IPS-18c (cell line): ENCODE results near the gene DNAH11.
"Not testable (repeated sequence)": the region's sequence is repeated elsewhere in the genome, so short reads cannot be mapped to it uniquely, and the experiment has no call there.

Source experiments
- H3K4me3 ChIP-seq: 2 replicates; pipeline ENCODE4 v1.7.0; 2013; ENCODE audit warnings: low read depth, mild to moderate bottlenecking, low read length, moderate library complexity; ENCODE audit not compliant: insufficient read depth
- H3K9me3 ChIP-seq: one replicate; pipeline ENCODE4 v1.6.1; 2013; ENCODE audit warnings: mild to moderate bottlenecking, low read length, moderate library complexity; ENCODE audit not compliant: control insufficient read depth, insufficient read depth

The DNAH11 gene

DNA sequence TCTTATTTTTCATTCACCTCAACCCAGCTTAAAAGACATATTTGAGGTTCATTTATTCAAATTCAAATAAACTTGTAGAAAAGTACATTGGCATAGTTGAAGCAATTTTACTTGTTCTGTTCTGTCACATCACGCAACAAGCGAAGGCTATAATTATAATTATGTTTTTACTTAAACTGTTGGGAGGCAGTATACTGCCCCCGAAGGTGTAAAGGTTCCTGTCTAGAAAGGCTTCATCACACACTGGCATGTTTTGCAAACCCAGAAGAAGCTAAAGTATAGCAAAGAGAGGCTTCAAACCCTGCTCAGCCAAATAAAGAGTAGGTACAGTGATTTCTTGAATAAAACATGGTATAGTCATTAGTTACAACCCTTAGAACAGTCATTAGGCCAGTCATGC is 340.2 kb downstream of the DNAH11 start:
- H3K4me3 ChIP-seq: no peak overlapping the region
- H3K9me3 ChIP-seq: peaks cover 2% of the 10 kb centered on the region

DNA sequence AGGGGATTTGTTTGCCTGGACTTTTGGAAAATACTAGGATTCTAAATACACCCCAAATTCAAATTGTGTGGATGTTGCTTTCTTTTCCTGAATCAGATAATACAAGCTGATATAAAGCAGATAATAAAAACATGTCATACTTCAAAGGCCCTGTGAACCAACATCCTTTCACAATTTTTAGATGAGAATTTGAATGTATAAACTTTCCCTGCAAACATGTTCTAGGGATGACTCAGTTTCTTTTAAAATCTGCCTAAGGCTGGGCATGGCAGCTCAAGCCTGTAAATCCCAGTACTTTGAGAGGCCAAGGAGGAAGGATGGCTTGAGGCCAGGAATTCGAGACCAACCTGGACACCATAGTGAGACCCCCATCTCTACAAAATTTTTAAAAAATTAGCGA is 340.7 kb downstream of the DNAH11 start:
- not testable (repeated sequence) for H3K4me3 ChIP-seq

DNA sequence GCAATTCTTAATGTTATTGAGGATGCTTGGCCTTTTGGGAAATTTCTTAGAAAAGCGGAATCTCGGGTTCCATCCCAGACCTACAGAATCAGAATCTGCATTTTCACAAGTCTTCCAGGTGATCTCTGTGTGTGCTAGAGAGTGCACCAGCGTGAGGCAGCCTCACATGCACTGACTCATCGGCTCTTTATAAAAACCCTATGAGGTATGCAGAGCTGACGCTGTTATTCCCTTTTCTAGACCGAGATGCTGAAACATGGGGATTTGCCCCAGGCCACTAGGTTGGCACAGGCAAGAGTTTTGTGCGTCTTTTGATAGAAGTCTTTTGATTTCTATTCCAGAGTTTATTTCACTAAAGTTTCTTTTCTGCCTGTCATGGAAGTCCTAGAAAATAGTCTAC is 341.7 kb downstream of the DNAH11 start:
- Histone ChIP-seq H3K9me3 (no peaks in the 10 kb centered on the region), H3K4me3 (no peak overlapping the region)

More for the DNA sequence above, 340.7 kb downstream of the DNAH11 start:
- H3K9me3 ChIP-seq: not testable (repeated sequence)

DNA sequence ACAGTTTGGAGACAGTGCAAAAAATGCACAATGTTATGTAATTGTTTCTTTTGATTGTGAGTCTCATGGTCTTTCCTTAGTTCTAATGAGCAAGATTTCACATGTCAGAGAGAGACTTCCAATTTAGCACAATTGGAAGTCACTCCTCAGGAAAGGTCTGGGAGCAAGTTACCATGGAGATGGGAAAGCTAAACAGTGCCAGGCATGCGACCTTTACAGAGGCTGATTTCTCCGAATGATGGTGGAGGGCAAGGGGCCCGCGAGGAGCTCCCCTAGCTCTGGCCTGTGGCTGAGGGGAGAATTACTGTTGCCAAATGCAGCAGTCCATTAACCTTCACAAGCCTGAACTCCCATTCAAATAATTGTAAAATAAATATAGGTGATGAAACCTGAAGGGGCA is 343.6 kb downstream of the DNAH11 start:
- Histone ChIP-seq H3K4me3 (no peak overlapping the region), H3K9me3 (no peaks in the 10 kb centered on the region)

DNA sequence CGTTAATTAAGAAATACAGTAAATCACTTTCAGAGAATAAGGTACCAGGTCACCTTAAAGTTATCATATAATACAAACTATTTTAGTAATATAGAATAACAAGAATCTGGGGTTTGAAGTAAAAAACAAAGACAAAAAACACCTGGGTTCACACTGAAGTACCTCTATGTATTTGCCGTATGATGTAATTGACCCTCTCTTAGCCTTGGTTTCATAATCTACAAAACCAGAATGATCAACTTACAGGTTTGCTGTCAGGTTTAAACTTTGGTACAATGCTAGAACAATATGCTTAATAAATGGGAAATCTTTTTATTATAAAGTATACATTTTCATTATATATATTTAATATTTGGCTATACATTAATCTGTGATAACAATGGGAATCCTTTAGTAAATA is 344.5 kb downstream of the DNAH11 start:
- Histone ChIP-seq H3K9me3 (no peaks in the 10 kb centered on the region), H3K4me3 (no peak overlapping the region)

DNA sequence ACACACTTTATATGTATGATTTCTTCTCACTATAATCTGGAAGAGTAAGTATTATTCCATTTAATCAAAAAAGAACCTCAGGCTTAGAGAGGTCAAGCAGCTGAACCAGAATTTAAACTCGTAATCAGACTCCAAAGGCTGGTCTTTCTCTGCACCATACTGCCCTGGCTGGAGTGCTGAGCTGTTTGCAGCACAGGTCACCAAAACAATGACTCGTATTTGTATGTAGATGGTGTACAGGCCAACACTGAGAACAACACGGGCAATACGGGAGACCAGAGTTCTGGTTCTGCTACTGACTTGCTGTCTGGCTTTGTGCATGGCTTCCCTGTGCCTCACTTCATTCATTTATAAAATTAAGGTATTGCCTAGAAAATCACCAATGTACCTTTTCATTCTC is 344.9 kb downstream of the DNAH11 start:
- Histone ChIP-seq H3K9me3 (no peaks in the 10 kb centered on the region), H3K4me3 (no peak overlapping the region)

DNA sequence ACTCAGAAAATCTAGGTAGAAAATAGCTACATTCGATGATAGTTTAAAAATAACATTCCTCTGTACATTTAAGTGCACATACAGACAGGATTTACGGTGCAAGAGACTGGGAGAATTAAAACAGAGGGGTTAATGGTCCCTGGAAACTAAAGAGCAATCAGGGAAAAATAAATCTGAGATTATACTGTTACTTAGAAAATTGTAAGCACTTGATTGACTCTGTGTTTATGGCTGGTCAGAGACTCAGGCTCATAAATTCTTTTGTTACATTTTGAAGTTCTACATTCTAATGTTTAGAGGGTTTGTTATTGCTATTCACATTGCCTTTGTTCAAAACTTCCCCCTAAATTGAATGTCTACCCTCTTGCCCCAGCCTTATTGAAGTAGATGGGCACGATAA is 348.5 kb downstream of the DNAH11 start:
- no peaks in the 10 kb centered on the region for H3K9me3 ChIP-seq

DNA sequence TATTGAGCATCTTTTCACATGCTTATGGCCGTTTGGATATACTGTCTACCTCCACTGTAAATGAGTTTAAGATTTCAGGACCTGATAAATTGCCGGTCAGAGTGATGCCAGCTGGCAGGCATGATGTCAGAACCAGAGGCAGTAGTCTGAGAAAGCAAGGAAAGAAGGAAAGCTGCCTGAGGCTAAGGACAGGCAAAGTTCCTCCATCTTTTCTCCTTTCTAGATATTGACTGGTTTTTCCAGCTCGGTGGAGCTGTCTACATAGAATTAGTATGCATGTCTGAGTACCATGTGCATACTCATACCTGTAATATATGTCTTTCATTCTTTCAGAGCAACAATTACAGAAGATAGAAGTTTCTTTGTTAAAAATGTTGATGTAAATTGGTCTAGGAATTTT is 350.6 kb downstream of the DNAH11 start:
- no peaks in the 10 kb centered on the region for H3K9me3 ChIP-seq
- H3K4me3 ChIP-seq: no peak overlapping the region

More for the DNA sequence above, 348.5 kb downstream of the DNAH11 start:
- H3K4me3 ChIP-seq: no peak overlapping the region

DNA sequence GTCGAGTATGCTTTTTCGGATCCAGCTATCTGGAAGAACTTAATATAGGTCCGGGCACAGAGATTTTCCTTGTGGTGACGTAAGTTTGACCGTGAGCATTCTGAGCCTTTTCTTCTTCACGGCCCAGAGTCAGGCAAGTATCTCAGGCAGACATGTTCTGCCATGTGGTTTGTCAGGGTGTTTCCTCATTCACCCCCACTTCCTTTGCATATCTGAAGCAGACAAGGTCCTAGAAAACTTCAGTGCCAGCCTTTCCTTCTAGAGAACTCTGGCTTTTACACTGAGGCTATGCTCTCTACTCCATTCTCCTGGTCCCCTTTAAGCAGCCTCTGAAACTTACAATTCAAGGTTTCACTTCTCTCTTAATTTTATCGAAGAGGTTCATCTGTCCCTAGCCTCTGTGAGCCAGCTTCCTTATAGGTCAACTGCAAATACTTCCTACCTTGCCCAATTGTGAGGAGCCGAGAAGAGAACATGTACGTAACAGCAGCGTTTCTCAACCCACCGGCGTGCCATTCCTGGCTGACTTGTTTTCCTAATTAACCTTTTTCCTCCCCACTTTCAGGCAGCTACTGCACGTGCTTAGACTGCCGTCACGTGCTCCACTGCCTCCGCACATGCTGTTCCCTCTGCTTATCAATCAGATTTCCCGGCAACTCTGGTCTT is 355.6 kb downstream of the DNAH11 start:
- H3K4me3 ChIP-seq: no peak overlapping the region
- H3K9me3 ChIP-seq: peaks cover 5% of the 10 kb centered on the region

DNA sequence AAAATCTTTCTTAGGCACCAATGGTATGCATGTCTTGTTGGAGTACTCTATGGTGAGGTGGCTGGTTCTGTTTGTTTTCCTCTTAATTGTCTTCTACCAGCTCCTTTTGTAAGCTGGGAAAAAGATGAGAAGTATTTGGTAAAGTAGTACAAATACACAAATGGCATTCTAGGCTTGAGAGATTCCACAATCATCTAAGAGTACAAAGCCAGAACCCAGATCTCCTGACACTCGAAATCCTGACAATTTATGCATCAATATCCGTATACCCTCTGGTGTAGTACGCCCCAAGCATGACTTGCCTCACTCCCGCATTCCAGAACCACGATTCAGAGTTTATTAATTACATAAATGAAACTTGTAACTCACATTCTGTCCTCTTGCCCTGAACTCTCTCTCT is 359.4 kb downstream of the DNAH11 start:
- Histone ChIP-seq H3K9me3 (peaks cover 5% of the 10 kb centered on the region), H3K4me3 (no peak overlapping the region)

DNA sequence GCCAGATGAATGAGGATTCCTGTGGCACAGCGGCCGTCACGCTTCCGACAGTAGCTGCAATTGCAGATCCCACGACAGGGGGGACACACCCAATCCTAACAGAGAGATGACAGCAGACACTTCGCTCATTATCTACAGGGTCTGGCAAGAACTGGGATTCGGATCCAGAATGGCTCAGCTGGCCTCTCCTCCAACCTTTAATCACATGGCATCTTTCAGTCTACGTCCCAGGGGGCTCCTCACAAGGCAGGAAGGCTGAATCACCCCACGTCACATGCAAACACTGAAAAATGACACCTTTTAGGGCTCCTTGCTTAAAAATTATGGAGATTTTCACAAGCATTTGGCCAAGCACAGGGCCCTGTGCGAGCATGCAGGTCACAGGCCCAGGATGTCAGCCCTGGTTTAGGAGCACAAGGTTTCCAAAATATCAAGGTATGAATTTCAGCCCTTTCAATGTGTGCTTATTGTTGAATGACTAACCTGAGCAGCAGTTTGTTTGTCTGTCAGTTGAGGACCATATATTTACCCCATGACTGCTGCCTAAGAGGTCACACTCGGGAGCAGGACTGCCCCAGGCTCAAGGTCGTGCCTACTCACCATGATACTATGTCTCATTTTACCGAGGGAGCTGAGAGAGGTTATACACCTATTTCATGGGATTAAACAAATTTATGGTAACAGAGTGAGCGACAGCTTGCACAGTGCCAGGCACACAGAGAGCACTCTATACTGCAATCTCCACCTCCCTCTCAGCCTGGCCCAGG is 360.4 kb downstream of the DNAH11 start:
- Histone ChIP-seq H3K9me3 (peaks cover 5% of the 10 kb centered on the region), H3K4me3 (no peak overlapping the region)

DNA sequence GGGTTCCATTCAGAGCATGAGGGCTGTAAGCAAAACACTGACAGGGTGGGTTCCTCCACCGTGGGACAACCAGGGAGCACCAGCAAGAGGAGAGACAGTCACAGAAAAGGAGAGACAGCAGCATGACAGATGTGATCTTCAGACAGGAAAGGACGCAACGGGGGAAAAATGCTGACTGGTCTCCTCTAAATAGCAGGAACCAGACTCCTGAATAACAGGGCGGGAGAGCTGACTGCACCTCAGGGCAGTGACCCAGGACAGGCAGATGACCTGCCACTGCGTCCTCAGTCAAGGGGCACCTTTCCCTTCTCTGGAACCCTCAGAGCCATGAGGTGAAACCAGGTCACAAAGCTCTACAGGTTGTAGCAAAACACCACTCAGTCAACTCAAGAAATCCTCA is 365.9 kb downstream of the DNAH11 start:
- H3K4me3 ChIP-seq: no peak overlapping the region
- H3K9me3 ChIP-seq: no peaks in the 10 kb centered on the region

DNA sequence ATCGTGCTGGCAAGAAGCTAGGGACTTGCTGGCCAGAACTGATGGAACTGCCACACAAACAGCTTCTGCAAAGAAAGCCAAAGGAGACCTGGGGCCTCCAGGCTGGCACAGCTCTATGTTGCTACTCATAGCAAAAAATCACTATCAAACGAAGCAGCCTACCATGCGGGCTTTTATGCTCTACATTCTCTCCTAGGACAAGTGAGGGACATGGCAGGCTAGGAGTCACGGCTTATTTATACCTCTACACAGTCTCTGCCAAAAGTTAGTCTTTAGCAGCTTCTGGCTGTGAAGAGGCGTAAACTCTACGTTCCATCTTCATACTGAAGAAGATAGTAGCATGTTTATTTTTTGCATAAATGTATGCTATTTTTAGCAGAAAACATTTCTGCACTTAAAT is 367.4 kb downstream of the DNAH11 start:
- H3K4me3 ChIP-seq: no peak overlapping the region
- no peaks in the 10 kb centered on the region for H3K9me3 ChIP-seq

DNA sequence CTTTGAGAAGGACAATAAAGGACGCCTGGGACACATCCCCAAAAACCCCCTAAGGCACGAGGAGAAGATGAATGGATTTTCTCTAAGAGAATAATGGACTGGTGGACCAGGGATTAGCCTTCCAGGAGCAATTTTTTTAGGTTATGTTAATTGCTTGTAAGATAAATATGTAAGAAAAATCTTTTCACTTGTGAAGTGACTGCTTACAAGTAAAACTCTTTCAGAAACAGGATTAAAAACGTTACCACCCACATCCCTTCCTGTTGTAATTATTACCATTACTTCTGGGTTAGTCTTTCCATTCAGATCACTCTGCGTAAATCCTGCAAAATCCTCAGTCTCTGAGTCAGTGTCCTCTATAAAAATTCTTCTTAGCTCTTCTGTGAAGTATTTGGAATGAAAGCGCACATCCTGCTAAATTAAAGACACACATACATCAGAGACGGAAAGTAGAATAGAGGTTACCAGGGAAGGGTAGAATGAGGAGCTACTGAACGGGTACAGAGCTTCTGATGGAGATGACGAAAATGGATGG is 368.6 kb downstream of the DNAH11 start:
- H3K9me3 ChIP-seq: no peaks in the 10 kb centered on the region
- H3K4me3 ChIP-seq: no peak overlapping the region

DNA sequence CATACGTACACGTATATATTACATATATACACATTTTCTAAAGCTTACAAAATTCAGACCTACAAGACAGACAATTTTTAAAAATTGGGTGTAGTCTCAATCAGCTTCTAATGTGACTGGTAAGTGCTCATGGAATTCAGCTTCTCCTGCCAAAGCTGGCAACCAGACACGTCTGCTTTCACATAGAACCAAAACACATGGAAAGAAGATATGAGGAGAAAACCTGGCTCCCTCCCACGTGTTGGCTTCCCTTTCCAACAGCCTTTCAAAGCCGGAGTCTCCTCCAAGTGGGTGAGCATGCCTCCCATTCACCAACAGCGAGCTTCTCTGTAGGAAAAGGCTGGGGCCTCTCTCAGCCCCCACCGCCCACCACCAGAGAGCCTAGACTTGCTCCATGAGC is 369.5 kb downstream of the DNAH11 start:
- H3K4me3 ChIP-seq: no peak overlapping the region

DNA sequence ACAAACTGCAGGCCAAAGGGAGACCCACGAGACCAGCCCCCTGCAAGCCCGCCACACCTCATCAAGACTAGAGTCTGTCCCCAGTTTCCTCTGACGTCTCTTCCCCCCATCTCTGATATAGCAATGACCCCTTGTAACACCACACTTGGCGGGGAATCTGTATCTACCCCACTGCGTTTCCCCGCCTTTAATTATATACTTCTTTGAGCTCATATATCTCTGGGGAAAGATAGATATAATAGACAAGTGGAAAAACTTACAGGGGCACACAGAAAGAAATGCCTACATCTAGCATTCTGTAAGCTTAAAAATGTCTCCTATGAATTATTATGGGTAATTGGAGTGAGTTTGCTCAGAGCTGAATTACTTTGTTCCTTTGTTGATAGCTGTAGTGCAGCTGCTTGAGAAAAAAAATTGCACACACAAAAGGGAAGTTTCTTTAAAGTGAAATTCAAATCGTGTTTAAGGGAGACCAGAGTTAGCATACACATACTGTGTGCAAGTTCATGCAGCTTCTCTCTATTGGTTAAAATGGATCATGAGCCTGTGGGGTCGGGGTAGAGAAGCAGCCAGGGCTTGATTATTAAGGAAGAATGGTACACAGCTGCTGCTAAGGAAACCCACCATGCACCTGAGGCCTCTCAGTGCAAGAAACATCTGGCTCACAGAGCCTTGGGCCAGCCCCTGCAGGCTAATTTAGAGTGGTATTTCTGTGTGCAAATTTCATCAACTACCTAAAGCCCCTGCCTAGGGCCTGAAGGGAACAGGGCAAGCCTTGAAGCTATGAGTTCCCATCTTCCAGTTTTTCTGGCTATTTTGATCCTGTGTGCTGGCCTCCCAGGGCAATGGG is 370.3 kb downstream of the DNAH11 start:
- no peak overlapping the region for H3K4me3 ChIP-seq
- H3K9me3 ChIP-seq: no peaks in the 10 kb centered on the region

More for the DNA sequence above, 369.5 kb downstream of the DNAH11 start:
- no peaks in the 10 kb centered on the region for H3K9me3 ChIP-seq

DNA sequence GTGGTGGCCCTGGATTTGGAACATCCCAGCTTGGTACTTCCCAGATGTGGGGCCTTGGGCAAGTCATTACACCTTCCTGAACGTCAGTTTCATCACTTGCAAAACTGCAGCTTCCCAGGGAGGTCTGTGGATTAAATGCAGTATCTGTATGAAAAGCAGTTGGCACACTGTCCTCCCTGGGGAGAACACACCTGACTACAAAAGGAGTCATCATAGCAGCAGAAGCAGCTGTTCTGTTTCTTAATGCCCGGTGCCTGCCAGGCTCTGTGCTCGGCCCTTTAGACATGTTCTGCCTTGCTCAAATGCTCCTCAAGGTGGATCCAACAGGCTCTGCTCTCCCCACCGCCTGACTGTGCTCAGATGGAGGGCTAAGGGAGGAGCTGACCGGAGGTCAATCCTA is 371.8 kb downstream of the DNAH11 start:
- H3K9me3 ChIP-seq: no peaks in the 10 kb centered on the region

DNA sequence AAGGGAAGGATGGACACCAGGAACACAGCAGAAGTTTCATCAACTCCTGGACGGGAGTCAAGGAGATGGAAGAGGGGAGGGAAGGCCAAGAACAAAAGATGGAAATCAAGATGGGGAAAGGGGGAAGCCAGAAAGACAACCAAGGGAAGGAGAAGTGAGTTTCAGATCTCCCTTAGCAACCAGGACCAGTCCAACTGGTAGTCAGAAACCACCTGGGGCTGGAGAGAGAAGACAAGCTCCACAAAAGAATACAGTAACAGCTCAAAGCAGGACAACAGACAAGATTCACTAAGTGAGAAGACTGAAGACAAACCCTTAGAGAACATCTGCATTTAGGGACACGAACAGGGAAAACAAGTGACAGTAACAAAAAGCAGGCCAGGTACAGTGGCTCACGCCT is 372.3 kb downstream of the DNAH11 start:
- H3K4me3 ChIP-seq: no peak overlapping the region
- H3K9me3 ChIP-seq: no peaks in the 10 kb centered on the region

More for the DNA sequence above, 371.8 kb downstream of the DNAH11 start:
- H3K4me3 ChIP-seq: no peak overlapping the region
